Body of pancreas (tissue), 4 donors: ENCODE results near the gene ATXN7. TPM values are rescaled to one million over a fixed set of nuclear protein-coding genes. Genes with fewer than 3 reads are reported as not detected.

ENCODE experiments used
- ATAC-seq: fragments of 150-250 bp; one replicate; pipeline ENCODE4 v1.9.1; 2016
- DNase-seq, 4 donors: peaks; one replicate each; pipeline ENCODE4 v3.0.0-alpha.2; 2019
- H3K27ac ChIP-seq, 4 donors: fragments of 200-600 bp; sonication (generic); 1 replicate in 3 of 4; 2 replicates in 1 of 4; pipeline versions ENCODE4 v1.5.1 to v1.6.1; 2016 to 2019; ENCODE audit warnings: mild to moderate bottlenecking in 1 of 4, mixed read lengths in 1 of 4, moderate library complexity in 1 of 4
- H3K27me3 ChIP-seq, 2 donors: fragments of 200-600 bp; sonication (generic); one replicate each; pipeline ENCODE4 v1.6.0; 2016; ENCODE audit warnings: mild to moderate bottlenecking in 1 of 2
- H3K36me3 ChIP-seq, 2 donors: fragments of 200-600 bp; sonication (generic); replicated peaks in 1 of 2; 2 replicates each; pipeline ENCODE4 v1.5.1; 2016; ENCODE audit warnings: low read depth in 2 of 2; ENCODE audit not compliant: insufficient read depth in 1 of 2
- H3K4me1 ChIP-seq: fragments of 200-600 bp; sonication (generic); one replicate; pipeline ENCODE4 v1.6.0; 2016
- H3K4me3 ChIP-seq, 2 donors: fragments of 200-600 bp; sonication (generic); 1 replicate in 1 of 2; 2 replicates in 1 of 2; pipeline ENCODE4 v1.5.1; 2016 to 2019
- H3K9me3 ChIP-seq, 3 donors: fragments of 200-600 bp; sonication (generic); 1 replicate in 2 of 3; 2 replicates in 1 of 3; pipeline ENCODE4 v1.5.1; 2016
- CTCF ChIP-seq, 7 experiments: fragments of 450-650 bp in 4 of 7; fragments of 200-600 bp in 3 of 7; sonication (generic) in 3 of 7; IDR thresholded peaks; one replicate each; pipeline ENCODE4 v1.5.1; 2016 to 2019; ENCODE audit warnings: antibody characterized with exemption in 7 of 7
- POLR2A ChIP-seq, 3 donors: fragments of 450-650 bp; IDR thresholded peaks; one replicate each; pipeline ENCODE4 v1.6.1; 2016; ENCODE audit warnings: antibody characterized with exemption in 3 of 3, mild to moderate bottlenecking in 2 of 3
- WGBS, 2 donors: methylation state at CpG; one replicate each; pipeline ENCODE4 v1.1.5; 2017; 5-methylcytosine and 5-hydroxymethylcytosine counted together
- intact Hi-C: fragments of 100-400 bp; cut with DNase I; formaldehyde crosslinking; loops from one replicate; pipeline ENCODE4 v1.15.1; 2023
- total RNA-seq, 2 donors: library from RNA; depleted of rRNA; stranded (reverse); fragments of >200 nt; gene quantifications; one replicate each; pipeline ENCODE4 v1.1.0, GENCODE V29; 2016

ATXN7 gene
- total RNA-seq, 2 donors from 2014 or later: 36.3 to 43.8 TPM

GRCh38 chr3:63914312-63914711 is 50.6 kb downstream of the ATXN7 start:
- H3K27me3 ChIP-seq: no peaks in the 10 kb centered on the region
- H3K4me3 ChIP-seq: no peak overlapping the region
- peak; percentile 77 to 84 (median 79) for DNase-seq
- H3K36me3 ChIP-seq: peaks cover 0 to 3% of the 10 kb centered on the region in 2 donors
- no peaks in the 10 kb centered on the region for H3K9me3 ChIP-seq
- H3K4me1 ChIP-seq: peaks cover 70% of the 10 kb centered on the region
- TF ChIP-seq POLR2A (IDR thresholded peaks at IDR 0.05) (peak in 2 of 3 donors; percentile 25 to 30), CTCF (IDR thresholded peaks at IDR 0.05) (peak in 5 of 7 experiments; percentile 9 to 56 (median 39))
- H3K27ac ChIP-seq: peak overlapping the region; percentile 96 to 99 (median 98)
- peak; percentile 19 for ATAC-seq
- intact Hi-C loops: loop anchor here (10.0 kb wide), 1 partner anchor 80 kb away; no protein-coding TSS in a partner anchor
- 10 to 13% methylated on average over 5 of the region's 5 CpGs for WGBS, 2 donors

GRCh38 chr3:63918321-63918720 is 54.7 kb downstream of the ATXN7 start:
- DNase-seq (no peak), ATAC-seq (no peak)
- intact Hi-C loops: loop anchor here (10.0 kb wide), 1 partner anchor 76 kb away; no protein-coding TSS in a partner anchor
- Histone ChIP-seq H3K4me3 (no peak overlapping the region), H3K27me3 (no peaks in the 10 kb centered on the region), H3K4me1 (peaks cover 90% of the 10 kb centered on the region), H3K36me3 (peaks cover 0 to 3% of the 10 kb centered on the region in 2 donors), H3K9me3 (no peaks in the 10 kb centered on the region), H3K27ac (peak overlapping the region in 1 of 4 donors; percentile 24)
- TF ChIP-seq POLR2A (IDR thresholded peaks at IDR 0.05): no peak
- TF ChIP-seq CTCF (IDR thresholded peaks at IDR 0.05): no peak

GRCh38 chr3:63920001-63920400 is 56.3 kb downstream of the ATXN7 start:
- Histone ChIP-seq H3K9me3 (no peaks in the 10 kb centered on the region), H3K36me3 (peaks cover 0 to 3% of the 10 kb centered on the region in 2 donors), H3K4me3 (no peak overlapping the region), H3K27me3 (no peaks in the 10 kb centered on the region), H3K4me1 (peaks cover 75% of the 10 kb centered on the region), H3K27ac (peak overlapping the region in 3 of 4 donors; percentile 8 to 36 (median 22))
- 56 to 65% methylated on average over 5 of the region's 5 CpGs for WGBS, 2 donors
- DNase-seq (peak in 2 of 4 donors; percentile 21 to 38), ATAC-seq (peak; percentile 77)
- intact Hi-C loops: no loop called here
- no peak for TF ChIP-seq POLR2A (IDR thresholded peaks at IDR 0.05)
- TF ChIP-seq CTCF (IDR thresholded peaks at IDR 0.05): no peak

- H3K27ac ChIP-seq: peak overlapping the region in 1 of 4 donors; percentile 30
- 78 to 89% methylated on average over 6 of the region's 6 CpGs for WGBS, 2 donors
- H3K4me1 ChIP-seq: peaks cover 63% of the 10 kb centered on the region
- H3K36me3 ChIP-seq: peaks cover 0 to 2% of the 10 kb centered on the region in 2 donors
- no peaks in the 10 kb centered on the region for H3K9me3 ChIP-seq
- H3K27me3 ChIP-seq: no peaks in the 10 kb centered on the region
- H3K4me3 ChIP-seq: no peak overlapping the region
- DNase-seq (no peak), ATAC-seq (no peak)
- intact Hi-C loops: no loop called here
- TF ChIP-seq POLR2A (IDR thresholded peaks at IDR 0.05): no peak
Observed at GRCh38 chr3:63921741-63922482, 58.2 kb downstream of the ATXN7 start.

- H3K27ac ChIP-seq: peak overlapping the region in 1 of 4 donors; percentile 30
- no peaks in the 10 kb centered on the region for H3K27me3 ChIP-seq
- ATAC-seq (no peak), DNase-seq (no peak)
- no peaks in the 10 kb centered on the region for H3K9me3 ChIP-seq
- H3K4me1 ChIP-seq: peaks cover 63% of the 10 kb centered on the region
- 42 to 47% methylated on average over 2 of the region's 2 CpGs for WGBS, 2 donors
- TF ChIP-seq CTCF (IDR thresholded peaks at IDR 0.05): no peak
- no peak for TF ChIP-seq POLR2A (IDR thresholded peaks at IDR 0.05)
- H3K36me3 ChIP-seq: peaks cover 0 to 2% of the 10 kb centered on the region in 2 donors
- intact Hi-C loops: no loop called here
- no peak overlapping the region for H3K4me3 ChIP-seq
Observed at GRCh38 chr3:63922491-63923199, 59.0 kb downstream of the ATXN7 start.
